Sigmoid colon (tissue), 4 donors: Measurements from ENCODE around the gene CAPN13.

ENCODE experiments used
- EP300 ChIP-seq, 4 donors: sonication (generic); formaldehyde crosslinking; IDR thresholded peaks; one replicate each; pipeline ENCODE4 v1.6.1; 2017; ENCODE audit warnings: antibody characterized with exemption in 4 of 4
- TF ChIP-seq, protein P1 (sequence below), 4 experiments: fragments of 450-650 bp in 3 of 4; fragments of 200-600 bp in 1 of 4; IDR thresholded peaks; one replicate each; pipeline ENCODE4 v1.5.1; 2016 to 2019; ENCODE audit warnings: antibody characterized with exemption in 4 of 4, mild to moderate bottlenecking in 3 of 4, moderate library complexity in 2 of 4

DNA sequence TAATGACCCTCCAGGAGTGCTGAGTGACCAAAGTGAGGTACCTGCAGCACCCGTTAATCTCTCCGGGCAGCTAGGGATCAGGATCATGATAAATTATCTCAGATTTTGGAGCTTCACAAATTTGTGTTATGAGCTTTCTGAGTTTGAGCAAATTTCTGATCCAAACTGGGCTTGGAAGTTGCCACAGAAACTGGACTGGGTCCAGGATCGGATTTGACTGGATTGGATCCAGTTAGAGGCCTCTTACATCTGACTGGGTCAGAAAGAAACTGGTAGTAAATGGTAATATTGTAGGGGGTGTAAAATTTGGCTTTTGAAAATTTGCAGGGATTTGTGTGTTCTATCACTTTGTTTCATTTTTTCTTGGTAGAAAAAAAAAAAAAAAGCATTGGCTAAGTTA lies 19.7 kb upstream of the CAPN13 start:
- TF ChIP-seq, protein P1, sequence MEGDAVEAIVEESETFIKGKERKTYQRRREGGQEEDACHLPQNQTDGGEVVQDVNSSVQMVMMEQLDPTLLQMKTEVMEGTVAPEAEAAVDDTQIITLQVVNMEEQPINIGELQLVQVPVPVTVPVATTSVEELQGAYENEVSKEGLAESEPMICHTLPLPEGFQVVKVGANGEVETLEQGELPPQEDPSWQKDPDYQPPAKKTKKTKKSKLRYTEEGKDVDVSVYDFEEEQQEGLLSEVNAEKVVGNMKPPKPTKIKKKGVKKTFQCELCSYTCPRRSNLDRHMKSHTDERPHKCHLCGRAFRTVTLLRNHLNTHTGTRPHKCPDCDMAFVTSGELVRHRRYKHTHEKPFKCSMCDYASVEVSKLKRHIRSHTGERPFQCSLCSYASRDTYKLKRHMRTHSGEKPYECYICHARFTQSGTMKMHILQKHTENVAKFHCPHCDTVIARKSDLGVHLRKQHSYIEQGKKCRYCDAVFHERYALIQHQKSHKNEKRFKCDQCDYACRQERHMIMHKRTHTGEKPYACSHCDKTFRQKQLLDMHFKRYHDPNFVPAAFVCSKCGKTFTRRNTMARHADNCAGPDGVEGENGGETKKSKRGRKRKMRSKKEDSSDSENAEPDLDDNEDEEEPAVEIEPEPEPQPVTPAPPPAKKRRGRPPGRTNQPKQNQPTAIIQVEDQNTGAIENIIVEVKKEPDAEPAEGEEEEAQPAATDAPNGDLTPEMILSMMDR (IDR thresholded peaks at IDR 0.05): no peak
- TF ChIP-seq EP300 (IDR thresholded peaks at IDR 0.05): no peak
